Keratinocyte (primary cell): ENCODE data around the gene RNF145. TPM values are rescaled to one million over a fixed set of nuclear protein-coding genes. Genes with fewer than 3 reads are reported as not detected.
"Not testable (repeated sequence)": the region's sequence is repeated elsewhere in the genome, so short reads cannot be mapped to it uniquely, and the experiment has no call there.

ENCODE experiments used
- DNase-seq: peaks from one replicate; pipeline ENCODE4 v3.0.0-alpha.2; 2011; ENCODE audit warnings: low read depth, missing footprints, low spot score
- FAIRE-seq: peaks from 2 replicates; lab custom pipeline; 2011; peaks lifted over from hg19 to GRCh38; lab: Jason Lieb, UNC
- H2AFZ ChIP-seq: 2 replicates; pipeline ENCODE4 v1.6.0; 2012; ENCODE audit warnings: low read length, control low read depth, inconsistent platforms; ENCODE audit not compliant: control insufficient read depth
- H3K27ac ChIP-seq: 2 replicates; pipeline ENCODE4 v1.5.1; 2011; ENCODE audit warnings: low read length; ENCODE audit not compliant: control insufficient read depth, insufficient read depth
- H3K27me3 ChIP-seq: 3 replicates; pipeline ENCODE4 v1.6.0; 2011; ENCODE audit warnings: low read length; ENCODE audit not compliant: control insufficient read depth, insufficient read depth; ENCODE audit errors: extremely low read depth
- H3K36me3 ChIP-seq, 2 experiments: 2 replicates in 1 of 2; 3 replicates in 1 of 2; pipeline ENCODE4 v1.5.1; 2011; ENCODE audit warnings: low read length in 2 of 2, mild to moderate bottlenecking in 1 of 2; ENCODE audit not compliant: control insufficient read depth in 2 of 2, insufficient read depth in 2 of 2; ENCODE audit errors: extremely low read depth in 1 of 2
- H3K4me1 ChIP-seq: 3 replicates; pipeline ENCODE4 v1.5.1; 2011; ENCODE audit warnings: low read length; ENCODE audit not compliant: control insufficient read depth, insufficient read depth; ENCODE audit errors: extremely low read depth
- H3K4me2 ChIP-seq: 3 replicates; pipeline ENCODE4 v1.6.0; 2011; ENCODE audit warnings: low read depth, low read length; ENCODE audit not compliant: control insufficient read depth, insufficient read depth; ENCODE audit errors: extremely low read depth
- H3K4me3 ChIP-seq, 3 experiments: fragments of 200-600 bp in 1 of 3; sonication (generic) in 1 of 3; 2 replicates in 2 of 3; 3 replicates in 1 of 3; pipeline ENCODE4 v1.5.1; 2011 to 2016; ENCODE audit warnings: low read length in 3 of 3, mild to moderate bottlenecking in 3 of 3, control low read depth in 2 of 3, inconsistent platforms in 1 of 3, low read depth in 1 of 3, mixed read lengths in 1 of 3, mixed run types in 1 of 3, moderate library complexity in 1 of 3; ENCODE audit not compliant: control insufficient read depth in 2 of 3, insufficient read depth in 2 of 3; ENCODE audit errors: extremely low read depth in 1 of 3
- H3K79me2 ChIP-seq: 2 replicates; pipeline ENCODE4 v1.6.0; 2012; ENCODE audit warnings: low read length; ENCODE audit not compliant: control insufficient read depth, insufficient read depth
- H3K9ac ChIP-seq: 3 replicates; pipeline ENCODE4 v1.6.0; 2011; ENCODE audit warnings: low read length; ENCODE audit not compliant: control insufficient read depth, insufficient read depth; ENCODE audit errors: extremely low read depth
- H3K9me1 ChIP-seq: 3 replicates; pipeline ENCODE4 v1.6.0; 2011; ENCODE audit warnings: low read length; ENCODE audit not compliant: control insufficient read depth, insufficient read depth; ENCODE audit errors: extremely low read depth
- H3K9me3 ChIP-seq: 2 replicates; pipeline ENCODE4 v1.5.1; 2012; ENCODE audit warnings: low read depth, low read length; ENCODE audit not compliant: control insufficient read depth
- H4K20me1 ChIP-seq: 3 replicates; pipeline ENCODE4 v1.6.0; 2011; ENCODE audit warnings: low read length; ENCODE audit not compliant: control insufficient read depth, insufficient read depth; ENCODE audit errors: extremely low read depth
- EZH2 ChIP-seq: IDR thresholded peaks from one replicate; pipeline ENCODE4 v1.6.1; 2012; ENCODE audit warnings: inconsistent platforms, mild to moderate bottlenecking, low read length, moderate library complexity
- dilution Hi-C: fragments of 300-500 bp; cut with MboI; formaldehyde crosslinking; loops from one replicate; pipeline ENCODE4 v1.7.0; 2020; ENCODE audit warnings: low sequenced_read_pairs; ENCODE audit not compliant: extremely low pct_ligation_motif_present
- polyA plus RNA-seq, 5 experiments: library from polyadenylated mRNA; depleted of rRNA in 3 of 5; stranded (reverse) in 3 of 5; stranded (forward) in 1 of 5; unstranded in 1 of 5; fragments of >200 nt; gene quantifications; 1 replicate in 1 of 5; 2 replicates in 3 of 5; 3 replicates in 1 of 5; pipeline versions ENCODE4 v1.2.1 to v1.2.3, GENCODE V29; 2011 to 2012; ENCODE audit warnings: missing spikeins in 2 of 5, low read depth in 1 of 5, low replicate concordance in 1 of 5
- TF ChIP-seq, protein P1 (sequence below), 3 experiments: IDR thresholded peaks in 1 of 3; conservative IDR thresholded peaks in 1 of 3; optimal IDR thresholded peaks in 1 of 3; 2 replicates in 2 of 3; 3 replicates in 1 of 3; pipeline versions ENCODE3 to v1.5.1; 2011; ENCODE audit warnings: low read length in 3 of 3, mild to moderate bottlenecking in 3 of 3, moderate library complexity in 2 of 3, control low read depth in 1 of 3, inconsistent platforms in 1 of 3; ENCODE audit not compliant: insufficient read depth in 2 of 3; ENCODE audit errors: extremely low read depth in 1 of 3

Gene RNF145
- polyA plus RNA-seq, 1 donor (not counting 4 experiments of a cell fraction or from before 2014, with no cell fraction given) = 78.6 TPM

DNA sequence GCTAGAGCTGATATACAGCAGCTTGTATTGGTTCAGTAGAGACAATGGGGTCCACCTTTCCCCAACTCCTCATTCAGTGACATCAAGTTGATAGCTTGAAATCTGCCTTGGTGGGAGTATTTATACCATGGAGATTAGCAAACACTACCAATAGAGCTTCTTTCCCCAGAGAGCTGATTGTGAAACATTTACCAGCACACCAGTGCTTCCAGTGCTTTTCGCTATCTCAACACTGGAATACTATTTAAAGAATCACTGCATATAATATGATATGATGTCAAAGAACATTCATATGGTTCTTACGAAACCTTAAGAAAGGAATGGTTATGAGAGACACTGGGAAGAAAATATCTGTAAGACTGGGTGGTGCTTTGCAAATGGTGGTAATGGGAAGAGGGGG lies 21.8 kb upstream of the RNF145 start:
- TF ChIP-seq, protein P1, sequence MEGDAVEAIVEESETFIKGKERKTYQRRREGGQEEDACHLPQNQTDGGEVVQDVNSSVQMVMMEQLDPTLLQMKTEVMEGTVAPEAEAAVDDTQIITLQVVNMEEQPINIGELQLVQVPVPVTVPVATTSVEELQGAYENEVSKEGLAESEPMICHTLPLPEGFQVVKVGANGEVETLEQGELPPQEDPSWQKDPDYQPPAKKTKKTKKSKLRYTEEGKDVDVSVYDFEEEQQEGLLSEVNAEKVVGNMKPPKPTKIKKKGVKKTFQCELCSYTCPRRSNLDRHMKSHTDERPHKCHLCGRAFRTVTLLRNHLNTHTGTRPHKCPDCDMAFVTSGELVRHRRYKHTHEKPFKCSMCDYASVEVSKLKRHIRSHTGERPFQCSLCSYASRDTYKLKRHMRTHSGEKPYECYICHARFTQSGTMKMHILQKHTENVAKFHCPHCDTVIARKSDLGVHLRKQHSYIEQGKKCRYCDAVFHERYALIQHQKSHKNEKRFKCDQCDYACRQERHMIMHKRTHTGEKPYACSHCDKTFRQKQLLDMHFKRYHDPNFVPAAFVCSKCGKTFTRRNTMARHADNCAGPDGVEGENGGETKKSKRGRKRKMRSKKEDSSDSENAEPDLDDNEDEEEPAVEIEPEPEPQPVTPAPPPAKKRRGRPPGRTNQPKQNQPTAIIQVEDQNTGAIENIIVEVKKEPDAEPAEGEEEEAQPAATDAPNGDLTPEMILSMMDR (optimal IDR thresholded peaks at IDR 0.05 in 1 of 3, IDR thresholded peaks at IDR 0.05 in 1 of 3, conservative IDR thresholded peaks at IDR 0.05 in 1 of 3; ENCODE audit: extremely low read depth in 1 of 3, insufficient read depth in 2 of 3, low read length in 3 of 3) = no peak
- TF ChIP-seq EZH2 = no peak
- FAIRE-seq (no peak), DNase-seq (no peak)
- Histone ChIP-seq H3K4me2 (no peak overlapping the region), H3K4me3 (no peak overlapping the region), H3K9me3 (no peaks in the 10 kb centered on the region), H3K27ac (no peak overlapping the region), H3K9me1 (no peaks in the 10 kb centered on the region), H3K9ac (no peak overlapping the region), H3K79me2 (no peaks in the 10 kb centered on the region), H2AFZ (no peak overlapping the region), H4K20me1 (no peaks in the 10 kb centered on the region), H3K27me3 (no peaks in the 10 kb centered on the region), H3K4me1 (peaks cover 33% of the 10 kb centered on the region), H3K36me3 (no peaks in the 10 kb centered on the region)
- dilution Hi-C loops = no loop called here

DNA sequence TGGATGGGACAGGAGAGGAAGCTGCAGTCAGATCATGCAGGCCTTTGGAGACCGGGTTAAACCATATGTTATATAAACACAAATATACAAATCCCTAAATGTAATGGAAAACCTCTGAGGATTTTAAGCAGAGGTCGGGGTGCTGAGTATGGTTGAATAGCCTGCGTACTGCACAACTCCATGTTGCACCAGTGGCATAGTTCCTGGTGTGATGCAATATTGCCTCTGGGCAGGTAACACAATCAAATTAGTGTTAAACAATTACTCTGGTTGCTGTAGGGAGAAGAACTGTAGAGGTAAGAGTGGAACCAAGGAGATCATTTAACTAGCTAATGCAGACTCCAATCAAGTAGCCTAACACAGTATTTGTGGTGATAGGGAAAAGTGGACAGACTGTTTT lies 21.3 kb upstream of the RNF145 start:
- dilution Hi-C loops = no loop called here
- Histone ChIP-seq H3K9ac (no peak overlapping the region), H3K4me3 (no peak overlapping the region), H4K20me1 (no peaks in the 10 kb centered on the region), H3K27me3 (no peaks in the 10 kb centered on the region), H3K4me1 (peaks cover 33% of the 10 kb centered on the region), H3K4me2 (no peak overlapping the region), H2AFZ (peak overlapping the region; percentile 24), H3K9me3 (no peaks in the 10 kb centered on the region), H3K9me1 (no peaks in the 10 kb centered on the region), H3K79me2 (no peaks in the 10 kb centered on the region), H3K36me3 (no peaks in the 10 kb centered on the region), H3K27ac (no peak overlapping the region)
- no peak for DNase-seq
- FAIRE-seq = peak; percentile 53
- TF ChIP-seq, protein P1 (optimal IDR thresholded peaks at IDR 0.05 in 1 of 3, IDR thresholded peaks at IDR 0.05 in 1 of 3, conservative IDR thresholded peaks at IDR 0.05 in 1 of 3; ENCODE audit: extremely low read depth in 1 of 3, insufficient read depth in 2 of 3, low read length in 3 of 3) = no peak
- no peak for TF ChIP-seq EZH2

DNA sequence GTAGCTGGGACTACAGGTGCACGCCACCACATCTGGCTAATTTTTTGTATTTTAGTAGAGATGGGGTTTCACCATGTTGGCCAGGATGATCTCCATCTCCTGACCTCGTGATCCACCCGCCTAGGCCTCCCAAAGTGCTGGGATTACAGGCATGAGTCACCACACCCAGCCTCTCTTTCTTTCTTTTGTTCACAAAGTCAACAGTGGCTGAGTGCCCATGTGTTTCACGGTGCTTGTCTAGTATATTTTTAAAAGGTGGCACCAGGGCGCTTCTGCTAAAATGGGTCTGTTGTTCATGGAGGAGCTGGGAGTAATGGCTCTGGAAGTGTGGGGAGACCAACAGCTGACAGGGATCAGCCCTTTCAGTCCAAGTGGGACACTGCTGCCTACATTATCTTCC lies 18.7 kb upstream of the RNF145 start:
- H2AFZ ChIP-seq = peak overlapping the region; percentile 72
- peak overlapping the region; percentile 63 for H3K9ac ChIP-seq
- H4K20me1 ChIP-seq, DNase-seq, H3K36me3 ChIP-seq, H3K9me1 ChIP-seq, dilution Hi-C loops, H3K9me3 ChIP-seq, FAIRE-seq, H3K27me3 ChIP-seq, H3K79me2 ChIP-seq: not testable (repeated sequence)
- peaks cover 37% of the 10 kb centered on the region for H3K4me1 ChIP-seq
- H3K4me2 ChIP-seq = peak overlapping the region; percentile 57
- peak overlapping the region; percentile 92 for H3K27ac ChIP-seq
- peak overlapping the region; percentile 11 to 22 (median 13) for H3K4me3 ChIP-seq
